ENCODE data around the gene NFYC.
"Not testable (repeated sequence)": the region's sequence is repeated elsewhere in the genome, so short reads cannot be mapped to it uniquely, and the experiment has no call there.

GRCh38 chr1:40729316-40729862 is 37.9 kb downstream of the NFYC start:
- TF ChIP-seq ZNF391 (tag by site-specific recombination; IDR thresholded peaks at IDR 0.05; ENCODE audit: borderline replicate concordance, low read depth); ZNF449 (tag by site-specific recombination; IDR thresholded peaks at IDR 0.05); CTCF (tag by site-specific recombination; IDR thresholded peaks at IDR 0.05); ZNF24 (tag by site-specific recombination; IDR thresholded peaks at IDR 0.05); ZNF768 (tag by site-specific recombination; IDR thresholded peaks at IDR 0.05); SETDB1 (IDR thresholded peaks at IDR 0.05; ENCODE audit: insufficient read length, low read length); ZNF138 (tag by site-specific recombination; IDR thresholded peaks at IDR 0.05; ENCODE audit: borderline replicate concordance): not testable (repeated sequence)

Data from HEK293 (cell line).